GM21390 (cell line): ENCODE measurements around the gene PCDHGC5.

Experiments
- ATAC-seq: cut with Tn5 transposase; IDR thresholded peaks from one replicate; pipeline ENCODE4 v1.9.1; 2021; ENCODE audit not compliant: unreplicated experiment

PCDHGC5 gene

DNA sequence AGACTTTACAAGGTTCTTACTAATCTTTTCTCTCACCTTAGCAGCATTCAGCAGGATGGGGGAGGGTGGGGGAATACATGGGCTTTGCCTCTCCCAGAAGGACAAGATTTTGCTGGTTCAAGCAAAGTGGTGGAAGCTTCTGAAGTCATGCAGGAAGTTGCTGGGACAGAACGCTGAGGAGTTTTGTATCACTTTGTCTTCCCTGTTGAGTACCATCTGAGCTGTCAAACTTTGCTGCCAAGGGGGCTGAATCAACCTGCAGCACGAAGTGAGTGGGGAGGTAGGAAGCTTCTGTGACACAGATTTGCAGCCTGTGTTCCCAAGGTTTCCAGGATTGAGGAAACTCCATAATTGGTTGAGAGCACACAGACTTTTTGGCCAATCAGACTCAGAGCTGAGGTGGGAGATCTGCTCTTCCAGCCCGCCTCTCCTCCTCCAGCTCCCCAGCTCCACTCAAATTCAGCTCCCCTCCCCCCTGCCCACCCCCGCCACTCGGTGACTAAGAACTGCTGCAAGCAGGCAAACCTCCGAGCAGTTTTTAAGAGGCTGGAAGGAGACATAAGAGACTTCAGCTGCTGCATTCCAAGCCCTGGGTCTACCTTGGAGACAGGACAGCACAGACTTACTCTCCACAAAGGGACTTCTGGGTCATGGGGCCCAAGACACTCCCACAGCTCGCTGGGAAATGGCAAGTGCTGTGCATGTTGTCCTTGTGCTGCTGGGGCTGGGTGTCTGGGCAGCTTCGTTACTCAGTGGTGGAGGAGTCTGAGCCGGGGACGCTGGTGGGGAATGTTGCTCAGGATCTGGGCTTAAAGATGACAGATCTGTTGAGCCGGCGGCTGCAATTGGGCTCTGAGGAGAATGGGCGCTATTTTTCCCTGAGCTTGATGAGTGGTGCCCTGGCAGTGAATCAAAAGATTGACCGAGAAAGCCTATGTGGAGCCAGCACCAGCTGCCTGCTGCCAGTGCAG lies at the start of gene PCDHGC5:
Gene PCDHGC5 (plus strand): TSS at position 491 of the 971 bp plus-strand sequence. CDS start 160 bp downstream, at position 651.
- ATAC-seq, result no peak

DNA sequence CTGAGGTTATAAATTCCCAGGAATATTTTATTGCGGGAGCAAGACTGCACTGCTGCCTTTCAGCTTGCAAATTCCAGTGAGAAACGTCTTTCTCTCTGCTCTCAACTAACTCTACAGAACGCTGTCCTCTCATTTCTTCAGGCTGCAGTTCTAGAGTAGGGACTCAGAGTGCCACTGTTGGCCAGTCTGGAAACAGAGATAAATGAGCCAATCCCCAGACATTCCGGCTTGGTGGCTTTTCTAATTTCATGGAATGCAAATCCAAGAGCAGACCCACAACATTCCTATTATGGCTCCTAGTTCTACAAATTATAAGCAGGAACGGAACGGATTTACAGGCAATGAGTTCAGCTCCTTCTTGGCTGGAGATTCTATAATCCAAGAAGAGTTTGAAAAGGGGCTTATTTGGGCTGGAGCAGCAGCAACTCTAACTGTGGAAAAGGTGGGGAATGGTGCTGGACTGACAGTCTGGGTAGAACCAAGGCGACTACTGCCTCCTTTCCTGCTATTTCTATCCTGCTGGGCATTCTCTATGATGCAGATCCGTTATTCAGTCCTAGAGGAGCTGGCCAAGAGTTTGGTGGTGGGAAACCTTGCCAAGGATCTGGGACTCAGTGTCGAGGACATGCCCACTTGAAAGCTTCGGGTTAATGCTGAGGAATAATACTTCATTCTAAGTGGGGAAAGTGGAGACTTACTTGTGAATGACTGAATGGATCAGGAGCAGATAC lies 49.3 kb upstream of the PCDHGC5 start:
- ATAC-seq, result no peak

DNA sequence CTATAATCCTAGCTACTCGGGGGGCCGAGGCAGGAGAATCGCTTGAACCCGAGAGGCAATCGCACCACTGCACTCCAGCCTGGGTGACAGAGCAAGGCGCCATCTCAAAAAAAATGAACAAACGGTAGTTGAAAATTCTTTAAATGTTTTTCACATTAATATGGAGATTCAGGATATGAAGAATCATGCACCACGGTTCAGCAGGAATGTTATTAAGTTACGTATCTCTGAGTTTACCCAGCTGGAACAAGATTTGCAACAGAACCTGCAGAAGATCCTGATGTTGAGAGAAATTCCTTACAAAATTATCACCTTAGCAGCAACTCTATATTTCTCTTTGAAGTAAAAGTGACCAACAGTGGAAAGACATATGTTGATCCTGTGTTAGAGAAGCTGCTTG lies 48.5 kb upstream of the PCDHGC5 start:
- no peak for ATAC-seq

DNA sequence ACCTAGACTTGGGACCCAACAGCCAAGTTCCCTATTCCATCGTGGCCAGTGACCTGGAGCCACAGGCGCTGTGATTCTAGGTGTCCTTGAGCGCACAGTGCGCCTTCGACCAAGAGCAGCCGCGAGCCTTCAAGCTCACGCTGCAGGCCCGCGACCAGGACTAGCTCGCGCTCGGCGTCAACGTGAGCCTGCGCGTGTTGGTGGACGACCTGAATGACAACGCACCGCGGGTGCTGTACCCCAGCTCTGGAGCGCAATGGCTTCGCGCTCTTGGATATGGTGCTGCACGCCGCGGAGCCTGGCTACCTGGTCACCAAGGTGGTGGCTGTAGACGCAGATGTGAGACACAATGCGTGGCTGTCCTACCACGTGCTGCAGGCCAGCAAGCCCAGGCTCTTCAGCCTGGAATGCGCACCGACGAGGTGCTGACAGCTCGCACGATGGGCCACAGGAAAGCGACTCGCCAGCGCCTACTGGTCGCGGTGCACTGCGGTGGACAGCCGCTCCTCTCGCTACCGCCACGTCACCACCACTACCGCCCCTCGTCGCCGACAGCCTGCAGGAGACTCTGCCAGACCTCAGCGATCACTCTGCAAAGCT lies 47.2 kb upstream of the PCDHGC5 start:
- no peak for ATAC-seq

DNA sequence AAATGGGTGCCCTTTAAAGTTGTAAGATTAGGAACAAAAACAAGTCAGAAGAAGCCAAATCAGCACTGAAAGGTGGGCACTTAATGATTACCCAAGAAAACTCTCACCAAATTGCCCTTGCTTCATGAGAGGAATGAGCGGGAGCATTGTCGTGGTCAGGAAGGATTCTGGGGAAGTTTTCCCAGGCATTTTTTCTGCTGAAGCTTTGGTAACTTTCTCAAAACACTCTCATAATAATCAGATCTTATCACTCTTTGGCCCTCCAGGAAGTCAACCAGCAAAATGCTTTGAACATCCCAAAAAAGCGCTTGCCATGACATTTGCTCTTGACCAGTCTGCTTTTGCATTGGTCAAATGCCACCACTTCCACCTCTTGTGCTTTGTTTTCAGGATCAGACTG lies 23.5 kb upstream of the PCDHGC5 start:
- no peak for ATAC-seq

DNA sequence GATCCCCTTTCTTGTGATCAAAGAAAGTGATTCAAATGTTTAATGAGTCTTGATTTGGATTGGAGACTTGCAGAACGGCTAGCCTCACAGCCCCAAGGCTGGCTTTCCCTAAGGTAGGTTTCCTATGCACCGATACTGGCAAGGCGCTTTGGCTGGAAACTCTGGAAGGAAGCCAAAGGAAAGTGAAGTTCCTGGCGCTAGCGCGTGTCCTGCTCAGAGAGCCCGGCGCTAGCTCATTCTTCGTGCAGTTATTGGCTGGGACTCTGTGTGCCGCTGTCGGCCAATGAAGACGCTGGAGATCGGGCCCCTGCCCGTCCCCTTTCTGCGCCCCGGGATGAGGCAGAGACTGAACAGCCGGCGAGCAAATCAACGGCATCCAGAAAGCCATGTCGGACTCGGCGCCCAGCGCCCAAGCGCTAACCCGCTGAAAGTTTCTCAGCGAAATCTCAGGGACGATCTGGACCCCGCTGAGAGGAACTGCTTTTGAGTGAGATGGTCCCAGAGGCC lies 13.2 kb upstream of the PCDHGC5 start, which contains the start of gene PCDHGC3:
Gene PCDHGC3 (plus strand): TSS at position 342 of the 507 bp plus-strand sequence. CDS start 151 bp downstream, at position 493.
- peak; percentile 99 for ATAC-seq

DNA sequence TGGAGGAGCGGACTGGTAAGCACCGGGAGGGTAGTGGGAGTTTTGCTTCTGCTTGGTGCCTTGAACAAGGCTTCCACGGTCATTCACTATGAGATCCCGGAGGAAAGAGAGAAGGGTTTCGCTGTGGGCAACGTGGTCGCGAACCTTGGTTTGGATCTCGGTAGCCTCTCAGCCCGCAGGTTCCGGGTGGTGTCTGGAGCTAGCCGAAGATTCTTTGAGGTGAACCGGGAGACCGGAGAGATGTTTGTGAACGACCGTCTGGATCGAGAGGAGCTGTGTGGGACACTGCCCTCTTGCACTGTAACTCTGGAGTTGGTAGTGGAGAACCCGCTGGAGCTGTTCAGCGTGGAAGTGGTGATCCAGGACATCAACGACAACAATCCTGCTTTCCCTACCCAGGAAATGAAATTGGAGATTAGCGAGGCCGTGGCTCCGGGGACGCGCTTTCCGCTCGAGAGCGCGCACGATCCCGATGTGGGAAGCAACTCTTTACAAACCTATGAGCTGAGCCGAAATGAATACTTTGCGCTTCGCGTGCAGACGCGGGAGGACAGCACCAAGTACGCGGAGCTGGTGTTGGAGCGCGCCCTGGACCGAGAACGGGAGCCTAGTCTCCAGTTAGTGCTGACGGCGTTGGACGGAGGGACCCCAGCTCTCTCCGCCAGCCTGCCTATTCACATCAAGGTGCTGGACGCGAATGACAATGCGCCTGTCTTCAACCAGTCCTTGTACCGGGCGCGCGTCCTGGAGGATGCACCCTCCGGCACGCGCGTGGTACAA lies 12.6 kb upstream of the PCDHGC5 start:
- peak; percentile 25 for ATAC-seq

DNA sequence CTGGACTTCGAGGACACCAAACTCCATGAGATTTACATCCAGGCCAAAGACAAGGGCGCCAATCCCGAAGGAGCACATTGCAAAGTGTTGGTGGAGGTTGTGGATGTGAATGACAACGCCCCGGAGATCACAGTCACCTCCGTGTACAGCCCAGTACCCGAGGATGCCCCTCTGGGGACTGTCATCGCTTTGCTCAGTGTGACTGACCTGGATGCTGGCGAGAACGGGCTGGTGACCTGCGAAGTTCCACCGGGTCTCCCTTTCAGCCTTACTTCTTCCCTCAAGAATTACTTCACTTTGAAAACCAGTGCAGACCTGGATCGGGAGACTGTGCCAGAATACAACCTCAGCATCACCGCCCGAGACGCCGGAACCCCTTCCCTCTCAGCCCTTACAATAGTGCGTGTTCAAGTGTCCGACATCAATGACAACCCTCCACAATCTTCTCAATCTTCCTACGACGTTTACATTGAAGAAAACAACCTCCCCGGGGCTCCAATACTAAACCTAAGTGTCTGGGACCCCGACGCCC lies 11.8 kb upstream of the PCDHGC5 start:
- ATAC-seq, result no peak

DNA sequence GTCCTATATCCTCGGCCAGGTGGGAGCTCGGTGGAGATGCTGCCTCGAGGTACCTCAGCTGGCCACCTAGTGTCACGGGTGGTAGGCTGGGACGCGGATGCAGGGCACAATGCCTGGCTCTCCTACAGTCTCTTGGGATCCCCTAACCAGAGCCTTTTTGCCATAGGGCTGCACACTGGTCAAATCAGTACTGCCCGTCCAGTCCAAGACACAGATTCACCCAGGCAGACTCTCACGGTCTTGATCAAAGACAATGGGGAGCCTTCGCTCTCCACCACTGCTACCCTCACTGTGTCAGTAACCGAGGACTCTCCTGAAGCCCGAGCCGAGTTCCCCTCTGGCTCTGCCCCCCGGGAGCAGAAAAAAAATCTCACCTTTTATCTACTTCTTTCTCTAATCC lies 11.1 kb upstream of the PCDHGC5 start:
- ATAC-seq, result no peak

DNA sequence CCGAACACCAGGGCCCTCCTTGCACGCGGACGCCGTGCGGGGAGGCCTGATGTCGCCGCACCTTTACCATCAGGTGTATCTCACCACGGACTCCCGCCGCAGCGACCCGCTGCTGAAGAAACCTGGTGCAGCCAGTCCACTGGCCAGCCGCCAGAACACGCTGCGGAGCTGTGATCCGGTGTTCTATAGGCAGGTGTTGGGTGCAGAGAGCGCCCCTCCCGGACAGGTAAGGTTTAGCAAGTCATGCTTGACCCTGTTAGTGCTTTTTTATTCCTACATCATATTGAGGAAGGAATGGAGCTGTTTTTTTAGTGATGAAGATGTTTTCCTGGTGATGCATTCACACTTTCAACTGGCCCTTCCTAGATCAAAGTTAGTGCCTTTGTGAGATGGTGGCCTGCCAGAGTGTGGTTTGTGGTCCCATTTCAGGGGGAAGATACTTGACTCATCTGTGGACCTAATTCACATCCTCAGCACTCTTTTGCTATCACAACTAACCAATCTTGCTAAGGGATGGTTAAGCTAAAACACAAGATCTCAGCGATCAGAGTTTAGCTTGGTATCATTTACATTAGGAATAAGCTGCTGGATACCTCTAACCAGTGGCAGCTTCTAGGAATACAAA lies 10.4 kb upstream of the PCDHGC5 start:
- no peak for ATAC-seq

DNA sequence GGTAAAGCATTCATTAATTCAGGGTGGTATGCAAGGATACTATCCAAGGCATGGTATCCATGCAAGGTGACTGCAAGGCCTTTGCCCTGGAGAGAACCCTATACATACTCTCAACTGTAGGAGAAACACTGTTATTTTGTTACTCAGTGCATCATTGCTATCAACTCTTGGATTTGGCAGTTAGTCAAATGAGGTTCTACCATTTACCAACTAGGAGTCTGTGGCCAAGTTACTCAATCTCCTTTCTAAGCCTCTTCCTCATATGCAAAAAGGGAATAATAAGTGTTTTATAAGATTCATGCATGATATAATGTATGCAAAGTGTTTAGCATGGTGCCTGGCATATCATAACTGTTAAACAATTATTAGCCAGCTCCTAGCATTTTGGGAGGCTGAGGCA lies 9.1 kb upstream of the PCDHGC5 start:
- ATAC-seq, result no peak

DNA sequence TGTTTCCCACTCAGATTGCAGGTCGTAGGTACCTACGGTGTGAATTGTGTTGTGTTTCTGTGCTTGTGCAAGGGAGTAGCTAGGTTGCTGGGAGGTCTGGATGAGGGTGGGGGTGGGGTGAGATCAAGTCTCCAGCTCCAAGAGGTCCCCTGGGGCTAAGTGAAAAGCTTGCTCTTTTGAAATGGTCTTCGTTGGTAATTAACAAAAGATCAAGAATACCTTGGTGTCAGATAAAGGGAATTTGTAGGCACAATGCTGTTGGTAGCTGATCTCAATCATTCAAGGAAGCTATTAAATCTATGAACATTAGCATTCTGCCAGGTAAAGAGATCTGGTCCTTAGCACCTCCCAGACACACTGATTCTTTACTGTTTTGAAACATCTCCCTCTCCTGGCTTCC lies 5.0 kb upstream of the PCDHGC5 start:
- no peak for ATAC-seq

DNA sequence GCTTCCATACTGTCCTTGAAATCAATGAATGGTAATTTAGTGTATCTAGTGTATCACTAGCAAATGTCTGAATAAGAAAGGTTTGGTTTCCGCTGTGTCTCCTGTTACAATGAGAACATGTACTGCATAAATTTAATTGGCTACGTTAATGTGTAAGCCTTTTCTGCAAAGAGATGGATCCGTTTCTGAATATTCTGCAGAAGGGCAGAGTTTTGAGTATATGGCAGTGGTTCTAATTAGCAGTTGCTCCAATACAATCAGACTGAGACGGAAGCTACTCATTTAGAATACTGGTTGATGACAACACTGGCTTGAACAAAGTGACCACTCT lies 4.6 kb upstream of the PCDHGC5 start:
- no peak for ATAC-seq

DNA sequence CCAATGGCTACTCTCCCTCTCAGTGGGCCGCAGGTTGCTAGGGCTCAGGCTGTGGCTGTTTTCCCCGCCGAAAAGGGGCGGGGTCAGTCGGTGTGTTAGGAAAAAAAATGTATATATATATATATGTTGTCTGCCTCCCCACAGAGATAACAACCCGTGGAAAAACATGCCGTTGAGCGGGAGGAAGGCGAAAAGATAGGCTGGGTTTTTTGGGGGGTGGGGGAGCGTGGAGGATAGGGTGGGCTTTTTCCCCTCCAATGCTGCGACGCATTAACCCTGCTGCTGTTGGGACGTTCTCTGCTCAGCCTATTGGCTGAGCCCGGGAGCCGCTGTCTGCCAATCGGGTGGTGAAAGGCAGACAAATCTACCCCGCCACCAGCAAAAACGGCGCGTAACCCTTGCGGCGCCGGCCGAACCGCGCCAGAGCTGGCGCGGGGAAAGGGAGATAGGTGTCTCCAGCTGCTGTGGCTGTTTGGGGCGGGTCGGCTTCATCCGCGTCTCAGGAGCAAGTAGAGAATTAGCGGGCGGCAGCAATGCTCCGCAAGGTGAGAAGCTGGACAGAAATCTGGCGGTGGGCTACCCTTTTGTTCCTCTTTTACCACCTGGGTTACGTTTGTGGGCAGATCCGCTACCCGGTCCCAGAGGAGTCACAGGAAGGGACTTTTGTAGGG lies 4.1 kb upstream of the PCDHGC5 start, which contains the start of gene PCDHGC4:
Gene PCDHGC4 (plus strand): TSS at position 390 of the 671 bp plus-strand sequence. CDS start 144 bp downstream, at position 534.
- peak; percentile 46 for ATAC-seq

DNA sequence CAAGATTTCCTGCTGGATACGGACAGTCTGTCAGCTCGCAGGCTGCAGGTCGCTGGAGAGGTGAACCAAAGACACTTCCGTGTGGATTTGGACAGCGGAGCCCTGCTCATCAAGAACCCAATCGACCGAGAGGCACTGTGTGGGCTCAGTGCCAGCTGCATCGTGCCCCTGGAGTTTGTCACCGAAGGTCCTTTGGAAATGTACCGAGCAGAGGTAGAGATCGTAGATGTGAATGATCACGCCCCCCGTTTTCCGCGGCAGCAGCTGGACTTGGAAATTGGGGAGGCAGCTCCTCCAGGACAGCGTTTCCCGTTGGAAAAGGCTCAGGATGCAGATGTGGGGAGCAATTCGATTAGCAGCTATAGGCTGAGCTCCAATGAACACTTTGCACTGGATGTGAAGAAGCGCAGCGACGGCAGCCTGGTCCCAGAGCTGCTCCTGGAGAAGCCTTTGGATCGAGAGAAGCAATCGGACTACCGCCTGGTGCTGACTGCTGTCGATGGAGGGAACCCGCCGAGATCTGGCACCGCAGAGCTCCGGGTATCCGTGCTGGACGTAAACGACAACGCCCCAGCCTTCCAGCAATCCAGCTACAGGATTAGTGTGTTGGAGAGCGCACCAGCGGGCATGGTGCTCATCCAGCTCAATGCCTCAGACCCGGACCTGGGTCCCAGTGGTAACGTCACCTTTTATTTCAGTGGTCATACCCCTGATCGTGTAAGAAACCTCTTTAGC lies 3.4 kb upstream of the PCDHGC5 start:
- ATAC-seq, result no peak

DNA sequence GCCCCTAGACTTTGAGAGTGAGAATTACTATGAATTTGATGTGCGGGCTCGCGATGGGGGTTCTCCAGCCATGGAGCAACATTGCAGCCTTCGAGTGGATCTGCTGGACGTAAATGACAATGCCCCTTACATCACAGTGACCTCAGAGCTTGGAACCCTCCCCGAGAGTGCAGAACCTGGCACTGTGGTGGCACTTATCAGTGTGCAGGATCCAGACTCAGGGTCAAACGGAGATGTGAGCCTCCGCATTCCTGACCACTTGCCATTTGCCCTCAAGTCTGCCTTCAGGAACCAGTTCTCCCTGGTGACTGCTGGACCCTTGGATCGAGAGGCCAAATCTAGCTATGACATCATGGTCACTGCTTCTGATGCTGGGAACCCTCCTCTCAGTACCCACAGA lies 2.8 kb upstream of the PCDHGC5 start:
- no peak for ATAC-seq

DNA sequence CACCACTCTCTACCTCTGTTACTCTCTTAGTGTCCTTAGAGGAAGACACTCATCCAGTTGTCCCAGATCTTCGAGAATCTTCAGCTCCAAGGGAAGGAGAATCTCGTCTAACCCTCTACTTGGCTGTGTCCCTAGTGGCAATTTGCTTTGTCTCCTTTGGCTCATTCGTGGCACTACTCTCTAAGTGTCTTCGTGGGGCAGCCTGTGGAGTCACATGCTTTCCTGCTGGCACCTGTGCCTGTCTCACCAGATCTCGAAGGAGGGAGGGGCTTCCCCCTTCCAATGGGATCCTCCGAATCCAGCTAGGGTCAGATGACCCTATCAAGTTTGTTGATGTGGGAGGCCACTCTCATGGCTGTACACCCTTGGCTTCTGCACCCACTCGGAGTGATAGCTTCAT lies 1.8 kb upstream of the PCDHGC5 start:
- ATAC-seq, result no peak

DNA sequence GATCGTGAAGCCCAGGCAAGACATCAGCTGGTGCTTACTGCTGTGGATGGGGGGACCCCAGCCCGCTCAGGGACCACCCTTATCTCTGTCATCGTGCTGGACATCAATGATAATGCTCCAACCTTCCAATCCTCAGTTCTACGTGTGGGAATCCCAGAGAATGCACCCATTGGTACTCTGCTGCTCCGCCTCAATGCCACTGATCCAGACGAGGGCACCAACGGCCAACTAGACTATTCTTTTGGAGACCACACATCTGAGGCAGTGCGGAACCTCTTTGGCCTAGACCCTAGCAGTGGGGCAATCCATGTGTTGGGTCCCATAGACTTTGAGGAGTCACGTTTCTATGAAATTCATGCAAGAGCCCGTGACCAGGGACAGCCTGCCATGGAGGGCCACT lies 960 bp downstream of the PCDHGC5 start:
- no peak for ATAC-seq

DNA sequence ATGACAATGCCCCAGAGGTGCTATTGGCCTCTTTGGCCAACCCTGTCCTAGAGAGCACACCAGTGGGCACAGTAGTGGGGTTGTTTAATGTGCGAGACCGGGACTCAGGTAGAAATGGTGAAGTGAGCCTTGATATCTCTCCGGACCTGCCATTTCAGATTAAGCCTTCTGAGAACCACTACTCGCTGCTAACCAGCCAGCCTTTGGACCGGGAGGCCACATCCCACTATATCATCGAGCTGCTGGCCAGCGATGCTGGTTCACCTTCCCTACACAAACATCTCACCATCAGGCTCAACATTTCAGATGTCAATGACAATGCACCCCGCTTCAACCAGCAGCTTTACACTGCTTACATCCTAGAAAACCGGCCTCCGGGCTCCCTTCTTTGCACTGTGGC lies 1.4 kb downstream of the PCDHGC5 start:
- ATAC-seq, result no peak
